ENCODE data around the gene TAF1B.

The TAF1B gene

DNA sequence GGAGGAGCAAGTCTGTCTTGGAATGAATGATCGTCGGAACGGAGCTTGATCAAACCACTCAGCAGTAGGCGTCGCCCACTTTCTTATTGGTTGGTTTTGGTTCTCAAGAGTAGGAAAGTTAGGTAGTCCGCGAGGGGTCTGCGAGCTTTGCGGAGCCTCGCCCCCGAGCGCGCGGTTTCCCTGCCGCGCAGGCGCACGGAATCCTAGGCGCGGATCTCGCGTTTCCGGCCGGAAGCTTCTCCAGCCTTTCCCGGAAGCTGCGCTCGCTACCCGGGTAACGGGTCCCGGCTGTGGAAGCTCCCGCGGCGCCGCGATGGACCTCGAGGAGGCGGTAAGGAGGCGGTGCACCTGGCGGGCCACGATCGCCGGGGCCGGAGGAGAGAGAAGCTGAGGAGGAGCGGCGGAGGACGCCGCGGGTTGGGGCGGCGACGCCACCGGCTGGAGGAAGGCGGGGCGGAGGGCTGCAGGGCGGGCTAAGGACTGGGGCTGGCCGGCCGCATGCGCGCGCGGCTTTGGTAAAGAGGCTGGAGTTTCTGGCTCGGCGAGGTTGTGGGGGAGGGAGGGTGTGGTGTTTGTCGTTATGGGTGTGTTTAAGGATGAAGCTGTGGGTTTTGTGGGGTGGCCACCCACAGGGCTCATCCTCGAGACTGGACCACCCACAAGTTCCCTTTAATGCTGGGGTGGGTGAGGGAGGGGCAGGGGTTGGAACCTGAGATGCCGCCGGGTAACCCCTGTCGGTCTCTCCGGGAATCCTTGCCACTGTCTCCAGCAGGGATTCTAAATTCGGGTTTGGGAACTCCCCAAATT lies at the start of gene TAF1B:
Gene TAF1B (plus strand): TSS at position 246 of the 807 bp plus-strand sequence. CDS start 68 bp downstream, at position 314.
- DNase-seq = peak; percentile 97
- in situ Hi-C loops (cut with HindIII; ENCODE audit: low pct_ligation_motif_present, low pct_unique_long_range_greater_than_20kb, low sequenced_read_pairs) = no loop called here

DNA sequence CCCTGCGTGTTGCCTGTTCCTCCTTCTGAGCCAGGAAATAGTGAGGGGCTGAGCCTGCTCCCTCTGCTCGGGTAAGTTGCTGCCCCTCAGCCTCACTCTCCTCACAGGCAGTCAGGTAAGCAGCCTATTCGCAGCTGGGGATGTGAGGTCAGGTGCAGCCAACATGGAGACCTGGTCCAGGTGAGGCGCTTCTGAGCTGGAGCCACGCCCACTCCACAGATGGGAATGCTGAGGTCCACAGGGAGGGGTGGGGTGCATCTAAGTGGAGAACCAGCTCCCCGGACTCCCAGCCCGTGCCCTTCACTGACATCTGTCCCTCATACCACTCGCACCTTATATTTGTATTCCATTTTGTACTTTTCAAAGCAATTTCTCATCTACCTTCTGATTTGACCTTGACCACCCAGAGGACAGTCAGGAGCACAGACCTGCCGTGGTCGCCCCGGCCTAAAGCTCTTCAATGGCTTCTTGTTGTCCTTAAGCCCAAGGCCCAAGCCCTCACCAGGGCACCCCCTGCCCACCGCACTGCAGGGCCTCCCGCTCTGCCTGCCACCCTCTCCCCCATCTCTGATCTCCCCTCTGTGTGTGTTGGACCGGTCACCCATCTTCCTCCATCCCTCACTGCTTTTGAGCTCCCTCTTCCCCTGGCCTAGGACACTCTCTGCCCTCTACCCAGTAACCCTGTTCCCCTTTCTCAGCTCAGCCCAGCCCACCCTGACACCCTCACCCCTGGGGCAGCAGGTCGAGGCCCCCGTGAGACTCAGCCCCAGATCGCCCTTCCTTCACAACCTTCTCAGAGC lies 49.2 kb upstream of the TAF1B start:
- in situ Hi-C loops (cut with HindIII; ENCODE audit: low pct_ligation_motif_present, low pct_unique_long_range_greater_than_20kb, low sequenced_read_pairs) = no loop called here
- DNase-seq = no peak

DNA sequence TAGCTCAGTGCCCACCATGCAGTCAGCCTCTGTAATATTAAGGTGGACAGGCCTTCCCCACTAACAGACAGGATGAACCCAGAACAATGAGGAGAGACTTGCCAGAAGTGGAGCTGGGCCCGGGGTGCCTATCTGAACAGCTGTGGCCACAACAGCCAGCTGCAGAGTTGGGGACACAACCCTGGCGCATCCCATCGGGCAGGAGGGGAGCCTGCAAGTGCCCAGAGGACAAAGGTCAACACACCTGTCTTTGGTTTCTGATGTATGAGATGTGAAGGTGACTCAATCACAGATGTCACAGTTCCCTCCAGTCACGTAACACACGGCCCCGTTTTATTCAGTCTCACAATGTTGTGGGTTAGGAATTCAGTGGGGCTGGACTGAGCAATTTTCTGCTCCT lies 48.2 kb upstream of the TAF1B start:
- in situ Hi-C loops (cut with HindIII; ENCODE audit: low pct_ligation_motif_present, low pct_unique_long_range_greater_than_20kb, low sequenced_read_pairs) = no loop called here
- DNase-seq = no peak

DNA sequence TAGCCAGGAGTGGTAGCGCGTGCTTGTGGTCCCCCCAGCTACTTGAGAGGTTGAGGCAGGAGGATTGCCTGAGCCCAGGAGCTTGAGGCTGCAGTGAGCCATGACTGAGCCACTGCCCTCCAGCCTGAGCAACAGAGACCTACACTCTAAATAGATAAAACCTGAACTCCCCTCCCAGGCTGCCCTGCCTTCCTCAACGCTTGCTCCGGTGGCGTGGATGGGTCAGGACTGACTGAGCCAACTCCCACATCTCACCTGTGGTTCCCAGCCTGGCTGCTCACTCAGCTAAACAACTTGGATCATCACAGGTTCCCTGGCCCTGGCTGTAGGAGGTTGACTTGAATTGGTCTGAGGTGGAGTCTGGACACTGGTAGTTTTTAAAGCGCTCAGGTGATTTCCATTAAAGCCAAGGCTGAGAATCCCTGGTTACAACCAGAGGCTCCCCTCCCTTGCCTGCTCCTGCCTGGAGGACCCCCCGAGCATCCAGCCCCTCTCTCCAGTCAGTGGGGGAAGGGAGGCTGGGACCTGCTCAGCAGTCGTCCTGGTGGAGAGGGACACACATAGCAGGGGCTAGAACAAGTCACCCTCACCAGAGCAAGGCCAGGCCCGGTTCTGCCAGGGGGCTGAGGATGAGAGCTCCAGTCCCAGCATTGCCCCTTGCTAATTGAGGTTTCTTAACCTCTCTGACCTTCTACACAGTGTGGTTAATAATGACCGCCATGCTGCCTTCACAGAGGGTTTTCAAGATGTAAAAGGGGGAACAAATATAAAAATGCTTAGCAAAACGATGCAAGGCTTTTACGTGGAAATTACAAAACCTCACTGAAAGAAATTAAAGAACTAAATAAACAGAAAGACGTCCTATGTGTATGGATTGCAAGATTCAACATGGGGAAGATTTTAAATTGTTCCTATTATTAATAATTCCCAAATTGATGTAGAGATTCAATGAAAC lies 46.9 kb upstream of the TAF1B start:
- no peak for DNase-seq
- in situ Hi-C loops (cut with HindIII; ENCODE audit: low pct_ligation_motif_present, low pct_unique_long_range_greater_than_20kb, low sequenced_read_pairs) = no loop called here

DNA sequence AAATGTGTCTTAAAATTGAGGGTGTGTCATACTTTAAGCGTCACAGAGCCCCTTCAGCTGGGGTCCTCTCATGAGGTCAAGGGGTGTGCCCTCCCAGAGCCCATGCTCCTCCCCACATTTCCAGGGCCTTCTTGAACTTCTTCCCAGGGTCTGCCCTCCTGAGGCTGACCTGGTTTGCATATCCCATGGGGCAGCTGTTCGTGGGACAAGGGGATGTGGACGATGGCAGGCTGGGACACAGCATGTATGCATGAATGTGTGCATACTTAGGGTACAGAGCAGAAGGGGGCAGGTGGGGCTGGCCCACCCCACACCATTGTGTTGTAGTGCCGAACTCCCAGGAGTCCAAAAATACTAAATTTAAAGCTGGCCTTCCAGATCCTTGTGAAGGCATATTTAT lies 46.2 kb upstream of the TAF1B start:
- in situ Hi-C loops (cut with HindIII; ENCODE audit: low pct_ligation_motif_present, low pct_unique_long_range_greater_than_20kb, low sequenced_read_pairs) = no loop called here
- DNase-seq = no peak

DNA sequence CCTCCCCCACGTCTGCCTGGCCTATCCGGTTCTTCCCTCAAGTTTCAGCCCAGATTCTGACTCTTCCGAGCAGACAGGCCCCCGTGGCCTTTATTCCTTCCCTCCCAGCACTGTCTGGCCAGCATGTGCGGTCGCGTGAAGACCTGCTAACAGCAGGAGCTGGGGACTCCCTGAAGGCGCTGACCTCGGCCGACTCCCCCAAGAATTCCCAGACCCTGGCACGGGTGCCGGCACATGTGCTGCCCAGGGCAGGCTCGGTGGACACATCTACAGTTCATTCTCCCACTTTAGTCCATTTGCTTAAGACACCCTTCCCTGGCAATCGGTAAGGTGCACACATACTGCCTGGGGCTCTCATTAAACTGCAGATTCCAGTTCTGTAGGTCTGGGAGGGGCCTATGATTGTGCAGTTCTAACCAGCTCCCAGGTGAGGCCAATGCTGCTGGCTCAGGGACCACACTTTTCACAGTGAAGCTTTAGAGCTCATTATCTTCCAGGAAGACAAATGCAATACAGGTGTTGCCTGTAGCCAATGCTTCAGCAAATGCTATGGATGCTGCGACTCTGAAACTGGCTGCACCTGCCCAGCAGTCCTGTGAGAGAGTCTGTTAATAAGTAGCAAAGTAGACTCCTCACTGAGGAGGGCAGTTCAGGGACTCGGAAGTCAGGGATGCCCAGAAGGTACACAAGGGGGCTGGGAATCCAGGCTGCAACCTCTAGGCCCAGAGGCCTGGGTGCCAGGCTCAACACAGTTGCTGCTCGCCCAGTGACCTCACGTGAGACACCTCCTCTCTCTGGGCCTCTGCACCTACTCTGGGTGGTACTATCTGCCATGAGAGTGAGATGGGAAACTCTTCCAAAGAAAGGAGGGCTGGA lies 45.4 kb upstream of the TAF1B start:
- in situ Hi-C loops (cut with HindIII; ENCODE audit: low pct_ligation_motif_present, low pct_unique_long_range_greater_than_20kb, low sequenced_read_pairs) = no loop called here
- DNase-seq = no peak

DNA sequence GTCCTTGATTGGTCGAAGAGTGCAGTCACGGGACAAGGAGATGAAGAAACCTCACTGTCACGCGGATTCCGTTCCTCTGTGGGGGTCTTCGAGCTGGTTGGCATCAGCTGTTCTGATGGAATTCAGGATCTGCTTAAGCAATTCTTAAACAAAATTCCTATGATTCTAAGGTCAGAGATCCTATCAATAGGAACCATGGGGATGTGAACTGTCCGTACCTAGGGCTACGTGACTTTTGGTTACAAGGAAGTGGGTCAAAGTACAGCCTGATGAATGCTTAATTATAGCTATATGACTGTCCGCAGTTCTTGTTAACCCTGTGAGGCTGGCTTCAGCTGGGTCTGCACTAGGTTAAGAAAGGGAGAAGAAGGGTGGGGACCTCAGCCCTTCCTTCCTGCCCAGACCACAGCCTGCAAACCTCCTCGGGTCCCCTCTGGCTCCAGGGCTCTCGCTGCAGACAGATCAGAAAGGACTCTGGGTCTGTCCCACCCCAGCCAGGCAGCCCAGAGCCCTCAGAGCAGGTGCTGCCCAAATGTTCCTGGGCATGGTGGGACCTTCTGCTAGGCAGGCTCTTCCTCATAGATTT lies 44.2 kb upstream of the TAF1B start:
- in situ Hi-C loops (cut with HindIII; ENCODE audit: low pct_ligation_motif_present, low pct_unique_long_range_greater_than_20kb, low sequenced_read_pairs) = no loop called here
- DNase-seq = no peak

DNA sequence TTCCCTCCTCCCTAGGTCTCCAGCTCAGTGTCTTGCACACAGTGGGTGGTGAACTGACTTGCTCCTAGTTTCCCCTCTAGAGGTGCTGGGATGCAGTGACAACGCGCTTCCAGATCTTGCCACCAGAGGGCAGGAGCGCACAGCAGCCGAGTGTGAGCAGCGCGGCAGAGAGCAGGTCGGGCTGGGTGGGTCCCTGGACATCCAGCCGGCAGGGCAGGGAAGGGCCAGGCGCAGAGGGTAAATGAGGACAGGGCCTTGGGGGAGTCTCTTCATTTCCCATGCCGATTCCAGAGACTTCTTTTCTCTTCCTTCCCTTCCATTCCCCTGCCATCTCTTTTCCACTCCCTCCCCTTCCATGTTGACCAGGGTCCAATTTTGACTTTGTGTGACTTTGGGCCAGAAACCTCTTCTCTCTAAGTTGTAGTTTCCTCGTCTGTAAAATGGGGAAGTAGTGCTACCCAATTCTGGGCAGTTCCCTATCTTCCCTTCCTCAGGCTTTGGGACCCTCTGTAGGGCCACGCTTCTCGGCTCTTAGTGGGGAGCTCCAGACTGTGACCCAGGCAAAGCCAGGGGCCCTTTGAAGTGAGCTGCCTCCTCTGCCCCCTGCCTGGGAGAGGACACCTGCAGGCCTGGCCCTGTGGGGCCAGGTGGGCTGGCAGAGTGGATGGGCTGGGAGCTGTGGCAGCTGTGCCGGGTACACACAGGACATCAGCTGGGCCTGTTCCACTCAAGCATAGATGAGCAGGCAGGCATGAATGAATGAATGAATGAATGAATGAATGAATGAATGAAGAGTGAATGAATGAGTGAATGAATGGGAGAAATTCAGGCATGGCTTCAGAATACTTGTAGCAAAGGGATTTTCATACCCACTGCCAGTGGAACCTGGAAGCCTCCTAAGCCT lies 43.3 kb upstream of the TAF1B start:
- in situ Hi-C loops (cut with HindIII; ENCODE audit: low pct_ligation_motif_present, low pct_unique_long_range_greater_than_20kb, low sequenced_read_pairs) = loop anchor here (25.0 kb wide), 1 partner anchor 237 kb away; the partner anchor contains the start of gene KLF11
- DNase-seq = peak; percentile 83

DNA sequence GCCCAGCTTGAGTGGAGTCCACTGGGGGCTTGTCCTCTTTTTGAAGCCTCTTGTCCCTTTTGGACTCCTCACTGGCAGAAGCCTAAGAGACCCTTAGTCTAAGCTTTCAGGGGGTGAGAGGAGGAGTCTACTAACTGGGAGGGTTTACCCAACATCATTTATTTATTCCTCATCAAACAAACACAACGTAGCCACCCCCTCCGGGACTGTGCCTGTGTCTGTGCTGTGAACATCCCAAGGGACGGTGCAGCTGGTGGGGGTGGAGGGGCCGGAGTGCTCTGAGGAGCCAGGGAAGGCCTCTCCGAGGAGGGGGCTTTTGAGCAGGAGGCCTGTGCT lies 42.7 kb upstream of the TAF1B start:
- in situ Hi-C loops (cut with HindIII; ENCODE audit: low pct_ligation_motif_present, low pct_unique_long_range_greater_than_20kb, low sequenced_read_pairs) = loop anchor here (25.0 kb wide), 1 partner anchor 237 kb away; the partner anchor contains the start of gene KLF11
- no peak for DNase-seq

DNA sequence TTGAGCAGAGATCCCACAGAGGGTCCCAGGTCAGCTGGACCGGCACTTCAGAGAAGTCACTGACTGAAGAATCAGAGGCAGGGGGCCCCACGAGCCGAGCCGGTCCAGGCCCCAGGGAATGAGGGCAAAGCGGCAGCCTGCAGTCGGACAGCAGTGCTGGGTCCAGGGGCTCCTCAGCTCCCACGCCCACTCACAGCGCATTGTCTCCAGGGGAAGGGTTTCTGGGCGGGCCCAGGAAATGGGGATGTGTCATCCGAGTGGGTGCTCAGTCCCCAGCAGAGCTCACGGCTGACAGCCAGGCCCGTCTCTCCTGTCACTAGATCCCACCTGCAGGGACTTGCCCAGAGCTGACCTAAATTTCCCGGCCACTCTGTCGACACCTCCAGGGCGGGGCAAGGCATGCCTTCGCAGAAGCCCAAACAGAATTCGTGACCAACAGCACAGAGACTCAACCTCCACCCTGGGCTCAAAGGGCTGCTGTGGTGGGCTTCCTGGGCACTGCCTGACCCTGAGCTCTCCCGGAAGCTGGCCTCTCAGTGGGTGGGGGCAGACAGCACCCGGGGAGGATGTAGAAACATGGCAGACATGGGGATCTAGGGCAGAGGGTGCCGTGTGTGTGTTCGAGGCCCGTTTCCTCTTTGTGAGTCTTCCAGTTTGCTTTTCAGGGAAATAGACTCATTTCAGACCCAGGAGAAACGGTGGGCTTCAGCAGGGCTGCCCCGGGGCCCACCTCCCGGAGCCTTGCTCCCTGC lies 42.1 kb upstream of the TAF1B start:
- in situ Hi-C loops (cut with HindIII; ENCODE audit: low pct_ligation_motif_present, low pct_unique_long_range_greater_than_20kb, low sequenced_read_pairs) = loop anchor here (25.0 kb wide), 1 partner anchor 236 kb away; the partner anchor contains the start of gene KLF11
- DNase-seq = no peak

DNA sequence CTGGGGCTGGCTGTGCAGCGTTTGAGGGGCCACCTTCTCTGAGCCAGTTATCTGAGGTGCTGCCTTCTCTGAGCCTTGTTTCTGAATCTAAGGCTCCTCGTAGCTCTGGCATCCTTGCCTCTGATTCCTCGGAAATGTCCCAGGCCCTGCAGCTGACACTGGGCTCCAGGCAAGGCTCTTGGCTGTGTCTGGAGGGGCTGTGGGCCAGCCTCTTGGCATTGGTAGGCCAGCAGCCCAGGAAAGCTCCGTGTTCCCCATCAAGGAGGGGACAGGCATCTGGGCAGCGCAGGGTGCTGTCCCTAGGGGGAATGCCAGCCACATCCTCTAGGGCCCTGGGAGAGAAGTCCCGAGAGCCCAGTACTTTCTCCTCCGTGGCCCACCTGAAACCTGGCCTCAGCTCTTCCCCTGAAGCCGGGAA lies 40.7 kb upstream of the TAF1B start:
- DNase-seq = no peak
- in situ Hi-C loops (cut with HindIII; ENCODE audit: low pct_ligation_motif_present, low pct_unique_long_range_greater_than_20kb, low sequenced_read_pairs) = loop anchor here (25.0 kb wide), 1 partner anchor 235 kb away; the partner anchor contains the start of gene KLF11

DNA sequence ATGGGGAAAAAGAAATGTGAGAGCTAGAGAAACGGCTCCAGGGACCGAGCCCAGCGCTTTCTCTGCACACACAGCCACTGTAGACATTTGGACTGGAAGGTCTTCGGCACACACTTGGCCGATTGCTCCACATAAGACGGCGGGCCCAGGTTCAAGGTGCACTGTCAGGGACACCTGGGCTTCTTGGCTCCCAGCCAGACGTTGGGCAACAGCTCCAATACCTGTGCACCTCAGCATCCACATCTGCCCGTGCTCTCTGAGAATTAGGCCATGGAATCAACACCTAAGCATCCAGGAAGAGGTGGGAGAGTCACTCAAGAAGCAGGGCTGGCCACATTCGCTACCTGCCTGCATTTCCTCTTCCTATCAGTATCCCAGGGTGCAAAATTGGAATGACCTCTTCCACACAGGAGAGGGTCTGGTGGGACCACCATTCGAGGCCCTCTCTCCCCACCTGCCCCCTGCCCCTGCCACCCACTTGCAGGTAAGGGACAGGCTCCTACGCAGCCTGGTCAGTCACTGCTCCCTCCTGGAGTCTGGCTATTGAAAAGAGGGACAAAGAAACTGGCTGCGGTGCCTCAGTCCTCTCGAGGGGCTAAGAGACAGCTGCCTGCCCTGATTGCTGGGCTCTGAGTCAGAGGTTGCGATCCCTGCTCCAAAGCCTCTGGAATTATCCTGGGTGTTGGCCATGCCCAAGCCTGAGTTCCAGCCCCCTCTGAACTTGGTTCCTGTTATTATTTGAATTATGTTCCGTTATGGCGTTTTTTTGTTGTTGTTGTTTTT lies 40.1 kb upstream of the TAF1B start:
- no peak for DNase-seq
- in situ Hi-C loops (cut with HindIII; ENCODE audit: low pct_ligation_motif_present, low pct_unique_long_range_greater_than_20kb, low sequenced_read_pairs) = loop anchor here (25.0 kb wide), 1 partner anchor 234 kb away; the partner anchor contains the start of gene KLF11

DNA sequence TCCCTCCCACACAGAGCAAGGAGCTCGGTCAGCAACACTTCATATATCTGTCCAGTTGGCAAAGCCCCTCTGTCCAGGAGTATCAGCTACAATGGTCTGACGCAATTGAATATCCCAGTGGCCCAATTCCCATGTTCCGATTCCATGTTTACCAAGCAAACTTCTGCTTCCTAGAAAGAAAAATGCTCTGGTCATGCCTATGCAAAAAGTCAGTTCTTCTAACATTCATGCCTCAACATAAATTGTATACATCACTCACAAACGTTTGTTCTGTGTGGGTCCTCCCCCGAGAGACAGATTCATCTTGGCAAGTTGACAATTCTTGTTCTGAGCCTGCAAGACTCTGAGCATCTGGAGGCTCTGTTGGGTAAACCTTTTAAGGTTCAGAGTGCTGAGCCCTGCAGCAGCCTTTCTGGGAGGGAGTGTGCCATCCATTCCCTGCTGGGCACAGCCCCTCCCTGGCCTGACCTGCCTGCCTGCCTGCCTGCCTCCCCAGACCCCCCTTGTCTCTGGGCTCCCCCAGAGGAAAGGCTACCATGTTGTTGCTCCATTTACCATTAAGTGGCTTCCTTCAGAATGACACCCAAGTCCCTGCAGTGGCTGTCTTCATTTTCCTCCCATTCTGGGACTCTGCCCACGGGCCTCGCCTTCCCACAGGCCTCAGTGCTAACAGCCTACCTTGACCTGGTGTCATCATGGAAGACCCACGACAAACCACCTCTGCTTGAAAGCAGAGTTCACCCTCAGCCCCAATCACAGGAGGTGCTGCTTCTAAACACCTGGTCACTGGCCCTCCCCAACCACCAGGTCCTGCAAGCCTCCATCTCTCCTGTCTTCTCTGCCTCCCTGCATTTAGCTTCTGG lies 37.6 kb upstream of the TAF1B start:
- in situ Hi-C loops (cut with HindIII; ENCODE audit: low pct_ligation_motif_present, low pct_unique_long_range_greater_than_20kb, low sequenced_read_pairs) = loop anchor here (25.0 kb wide), 1 partner anchor 232 kb away; the partner anchor contains the start of gene KLF11
- DNase-seq = no peak

DNA sequence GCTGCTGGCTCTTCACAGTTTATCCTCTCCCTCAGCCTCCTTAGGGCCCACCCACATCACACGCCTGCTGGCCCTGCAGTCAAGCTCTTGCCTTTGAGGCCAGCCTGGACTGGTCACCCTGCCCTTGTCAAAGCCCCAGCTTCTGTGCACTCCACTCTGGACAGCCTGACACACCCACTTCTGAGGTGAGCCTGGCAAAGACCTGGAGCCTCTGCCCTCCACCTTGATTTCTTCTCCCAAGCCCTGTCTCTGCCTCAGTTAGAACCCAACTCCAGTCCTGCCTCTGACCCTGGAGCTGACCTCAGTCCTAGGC lies 37.0 kb upstream of the TAF1B start:
- no peak for DNase-seq
- in situ Hi-C loops (cut with HindIII; ENCODE audit: low pct_ligation_motif_present, low pct_unique_long_range_greater_than_20kb, low sequenced_read_pairs) = loop anchor here (25.0 kb wide), 1 partner anchor 231 kb away; the partner anchor contains the start of gene KLF11
